ENCODE data around the gene FARSA.

DNA sequence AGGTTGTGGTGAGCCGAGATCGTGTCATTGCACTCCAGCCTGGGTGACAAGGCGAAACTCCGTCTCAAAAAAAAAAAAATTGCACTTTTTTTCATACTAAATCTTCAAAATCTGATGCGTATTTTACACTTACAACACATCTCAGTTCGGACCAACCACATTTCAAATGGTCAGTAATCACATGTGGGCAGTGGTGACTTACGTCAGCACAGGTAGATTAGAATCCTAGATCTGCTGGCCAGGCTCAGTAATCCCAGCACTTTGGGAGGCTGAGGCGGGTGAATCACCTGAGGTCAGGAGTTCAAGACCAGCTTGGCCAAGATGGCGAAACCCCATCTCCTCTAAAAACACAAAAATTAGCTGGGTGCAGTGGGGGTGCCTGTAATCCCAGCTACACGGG, 1.6 kb upstream of the FARSA start:
- TF ChIP-seq, protein P1, sequence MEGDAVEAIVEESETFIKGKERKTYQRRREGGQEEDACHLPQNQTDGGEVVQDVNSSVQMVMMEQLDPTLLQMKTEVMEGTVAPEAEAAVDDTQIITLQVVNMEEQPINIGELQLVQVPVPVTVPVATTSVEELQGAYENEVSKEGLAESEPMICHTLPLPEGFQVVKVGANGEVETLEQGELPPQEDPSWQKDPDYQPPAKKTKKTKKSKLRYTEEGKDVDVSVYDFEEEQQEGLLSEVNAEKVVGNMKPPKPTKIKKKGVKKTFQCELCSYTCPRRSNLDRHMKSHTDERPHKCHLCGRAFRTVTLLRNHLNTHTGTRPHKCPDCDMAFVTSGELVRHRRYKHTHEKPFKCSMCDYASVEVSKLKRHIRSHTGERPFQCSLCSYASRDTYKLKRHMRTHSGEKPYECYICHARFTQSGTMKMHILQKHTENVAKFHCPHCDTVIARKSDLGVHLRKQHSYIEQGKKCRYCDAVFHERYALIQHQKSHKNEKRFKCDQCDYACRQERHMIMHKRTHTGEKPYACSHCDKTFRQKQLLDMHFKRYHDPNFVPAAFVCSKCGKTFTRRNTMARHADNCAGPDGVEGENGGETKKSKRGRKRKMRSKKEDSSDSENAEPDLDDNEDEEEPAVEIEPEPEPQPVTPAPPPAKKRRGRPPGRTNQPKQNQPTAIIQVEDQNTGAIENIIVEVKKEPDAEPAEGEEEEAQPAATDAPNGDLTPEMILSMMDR (IDR thresholded peaks at IDR 0.05; ENCODE audit: insufficient read depth, low read length, poor library complexity, severe bottlenecking) = no peak
- no peak for TF ChIP-seq EZH2phosphoT487 (conservative IDR thresholded peaks at IDR 0.05; ENCODE audit: low read length)

All from SU-DHL-6 (cell line).